ENCODE measurements around the gene SSTR3.

DNA sequence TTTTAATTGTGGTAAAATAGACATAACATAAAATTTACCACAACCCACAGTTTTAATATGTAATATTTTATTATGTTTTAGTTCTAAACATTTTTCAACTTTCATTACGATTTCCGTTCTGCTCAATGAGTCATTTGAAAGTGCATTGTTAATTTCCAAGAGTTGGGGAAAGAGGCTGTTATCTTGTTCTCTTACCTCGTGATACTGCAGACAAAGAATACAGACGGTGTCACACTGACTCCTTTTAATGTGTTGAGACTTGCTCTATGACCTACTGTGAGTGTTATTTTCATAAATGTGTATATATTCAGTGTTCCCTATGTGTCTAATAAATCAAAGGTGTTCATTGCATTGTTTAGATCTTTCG lies 42.6 kb upstream of the SSTR3 start:
- TF ChIP-seq, protein P1, sequence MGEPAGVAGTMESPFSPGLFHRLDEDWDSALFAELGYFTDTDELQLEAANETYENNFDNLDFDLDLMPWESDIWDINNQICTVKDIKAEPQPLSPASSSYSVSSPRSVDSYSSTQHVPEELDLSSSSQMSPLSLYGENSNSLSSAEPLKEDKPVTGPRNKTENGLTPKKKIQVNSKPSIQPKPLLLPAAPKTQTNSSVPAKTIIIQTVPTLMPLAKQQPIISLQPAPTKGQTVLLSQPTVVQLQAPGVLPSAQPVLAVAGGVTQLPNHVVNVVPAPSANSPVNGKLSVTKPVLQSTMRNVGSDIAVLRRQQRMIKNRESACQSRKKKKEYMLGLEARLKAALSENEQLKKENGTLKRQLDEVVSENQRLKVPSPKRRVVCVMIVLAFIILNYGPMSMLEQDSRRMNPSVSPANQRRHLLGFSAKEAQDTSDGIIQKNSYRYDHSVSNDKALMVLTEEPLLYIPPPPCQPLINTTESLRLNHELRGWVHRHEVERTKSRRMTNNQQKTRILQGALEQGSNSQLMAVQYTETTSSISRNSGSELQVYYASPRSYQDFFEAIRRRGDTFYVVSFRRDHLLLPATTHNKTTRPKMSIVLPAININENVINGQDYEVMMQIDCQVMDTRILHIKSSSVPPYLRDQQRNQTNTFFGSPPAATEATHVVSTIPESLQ (CRISPR knock-in tag; IDR thresholded peaks at IDR 0.05): no peak
- TF ChIP-seq, protein P2, sequence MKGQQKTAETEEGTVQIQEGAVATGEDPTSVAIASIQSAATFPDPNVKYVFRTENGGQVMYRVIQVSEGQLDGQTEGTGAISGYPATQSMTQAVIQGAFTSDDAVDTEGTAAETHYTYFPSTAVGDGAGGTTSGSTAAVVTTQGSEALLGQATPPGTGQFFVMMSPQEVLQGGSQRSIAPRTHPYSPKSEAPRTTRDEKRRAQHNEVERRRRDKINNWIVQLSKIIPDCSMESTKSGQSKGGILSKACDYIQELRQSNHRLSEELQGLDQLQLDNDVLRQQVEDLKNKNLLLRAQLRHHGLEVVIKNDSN (CRISPR knock-in tag; IDR thresholded peaks at IDR 0.05): no peak
- TF ChIP-seq NR1H2 (CRISPR knock-in tag; IDR thresholded peaks at IDR 0.05): no peak
- TF ChIP-seq, protein P3, sequence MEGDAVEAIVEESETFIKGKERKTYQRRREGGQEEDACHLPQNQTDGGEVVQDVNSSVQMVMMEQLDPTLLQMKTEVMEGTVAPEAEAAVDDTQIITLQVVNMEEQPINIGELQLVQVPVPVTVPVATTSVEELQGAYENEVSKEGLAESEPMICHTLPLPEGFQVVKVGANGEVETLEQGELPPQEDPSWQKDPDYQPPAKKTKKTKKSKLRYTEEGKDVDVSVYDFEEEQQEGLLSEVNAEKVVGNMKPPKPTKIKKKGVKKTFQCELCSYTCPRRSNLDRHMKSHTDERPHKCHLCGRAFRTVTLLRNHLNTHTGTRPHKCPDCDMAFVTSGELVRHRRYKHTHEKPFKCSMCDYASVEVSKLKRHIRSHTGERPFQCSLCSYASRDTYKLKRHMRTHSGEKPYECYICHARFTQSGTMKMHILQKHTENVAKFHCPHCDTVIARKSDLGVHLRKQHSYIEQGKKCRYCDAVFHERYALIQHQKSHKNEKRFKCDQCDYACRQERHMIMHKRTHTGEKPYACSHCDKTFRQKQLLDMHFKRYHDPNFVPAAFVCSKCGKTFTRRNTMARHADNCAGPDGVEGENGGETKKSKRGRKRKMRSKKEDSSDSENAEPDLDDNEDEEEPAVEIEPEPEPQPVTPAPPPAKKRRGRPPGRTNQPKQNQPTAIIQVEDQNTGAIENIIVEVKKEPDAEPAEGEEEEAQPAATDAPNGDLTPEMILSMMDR (IDR thresholded peaks at IDR 0.05): no peak
- no peak for TF ChIP-seq ZNF219 (CRISPR knock-in tag; IDR thresholded peaks at IDR 0.05; ENCODE audit: borderline replicate concordance)
- TF ChIP-seq, protein P4, sequence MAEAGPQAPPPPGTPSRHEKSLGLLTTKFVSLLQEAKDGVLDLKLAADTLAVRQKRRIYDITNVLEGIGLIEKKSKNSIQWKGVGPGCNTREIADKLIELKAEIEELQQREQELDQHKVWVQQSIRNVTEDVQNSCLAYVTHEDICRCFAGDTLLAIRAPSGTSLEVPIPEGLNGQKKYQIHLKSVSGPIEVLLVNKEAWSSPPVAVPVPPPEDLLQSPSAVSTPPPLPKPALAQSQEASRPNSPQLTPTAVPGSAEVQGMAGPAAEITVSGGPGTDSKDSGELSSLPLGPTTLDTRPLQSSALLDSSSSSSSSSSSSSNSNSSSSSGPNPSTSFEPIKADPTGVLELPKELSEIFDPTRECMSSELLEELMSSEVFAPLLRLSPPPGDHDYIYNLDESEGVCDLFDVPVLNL (CRISPR knock-in tag; IDR thresholded peaks at IDR 0.05; ENCODE audit: borderline replicate concordance, low read depth): no peak
- TF ChIP-seq, protein P5, sequence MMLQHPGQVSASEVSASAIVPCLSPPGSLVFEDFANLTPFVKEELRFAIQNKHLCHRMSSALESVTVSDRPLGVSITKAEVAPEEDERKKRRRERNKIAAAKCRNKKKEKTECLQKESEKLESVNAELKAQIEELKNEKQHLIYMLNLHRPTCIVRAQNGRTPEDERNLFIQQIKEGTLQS (CRISPR knock-in tag; conservative IDR thresholded peaks at IDR 0.05): no peak

Measured in WTC11 (cell line).